Measurements from ENCODE around the gene NFILZ.

NFILZ gene

GRCh38 chr19:8592231-8593009 is 38.0 kb upstream of the NFILZ start:
- TF ChIP-seq CTCF (IDR thresholded peaks at IDR 0.05; ENCODE audit: extremely low read depth, missing control alignments): no peak
- peak; percentile 47 for DNase-seq (ENCODE audit: low spot score)

GRCh38 chr19:8593931-8594330 is 36.5 kb upstream of the NFILZ start:
- DNase-seq (ENCODE audit: low spot score): no peak
- no peak for TF ChIP-seq CTCF (IDR thresholded peaks at IDR 0.05; ENCODE audit: extremely low read depth, missing control alignments)

- no peak for TF ChIP-seq CTCF (IDR thresholded peaks at IDR 0.05; ENCODE audit: extremely low read depth, missing control alignments)
- no peak for DNase-seq (ENCODE audit: low spot score)
Measured at GRCh38 chr19:8595651-8596050, 34.8 kb upstream of the NFILZ start.

GRCh38 chr19:8596168-8596567 is 34.3 kb upstream of the NFILZ start:
- TF ChIP-seq CTCF (IDR thresholded peaks at IDR 0.05; ENCODE audit: extremely low read depth, missing control alignments): no peak
- no peak for DNase-seq (ENCODE audit: low spot score)

GRCh38 chr19:8600064-8600463 is 30.4 kb upstream of the NFILZ start:
- no peak for TF ChIP-seq CTCF (IDR thresholded peaks at IDR 0.05; ENCODE audit: extremely low read depth, missing control alignments)
- DNase-seq (ENCODE audit: low spot score): no peak

- no peak for DNase-seq (ENCODE audit: low spot score)
- no peak for TF ChIP-seq CTCF (IDR thresholded peaks at IDR 0.05; ENCODE audit: extremely low read depth, missing control alignments)
Measured at GRCh38 chr19:8600816-8601215, 29.6 kb upstream of the NFILZ start.

GRCh38 chr19:8601796-8602195 is 28.6 kb upstream of the NFILZ start:
- DNase-seq (ENCODE audit: low spot score): no peak
- no peak for TF ChIP-seq CTCF (IDR thresholded peaks at IDR 0.05; ENCODE audit: extremely low read depth, missing control alignments)
